ENCODE measurements around the gene MAP2K5.

Gene MAP2K5

GRCh38 chr15:67542420-67543347, at the start of gene MAP2K5:
Gene MAP2K5 (plus strand): TSS chr15:67542703. CDS start chr15:67543336, 633 bp downstream.
- DNase-seq (ENCODE audit: low spot score) = peak; percentile 76

- DNase-seq (ENCODE audit: low spot score) = no peak
These were observed 46.9 kb upstream of the MAP2K5 start for GRCh38 chr15:67495585-67495984.

- DNase-seq (ENCODE audit: low spot score) = peak; percentile 45
These were observed 41.2 kb upstream of the MAP2K5 start for GRCh38 chr15:67501177-67501835.

GRCh38 chr15:67501836-67502461, 40.6 kb upstream of the MAP2K5 start:
- DNase-seq (ENCODE audit: low spot score) = no peak

DNA sequence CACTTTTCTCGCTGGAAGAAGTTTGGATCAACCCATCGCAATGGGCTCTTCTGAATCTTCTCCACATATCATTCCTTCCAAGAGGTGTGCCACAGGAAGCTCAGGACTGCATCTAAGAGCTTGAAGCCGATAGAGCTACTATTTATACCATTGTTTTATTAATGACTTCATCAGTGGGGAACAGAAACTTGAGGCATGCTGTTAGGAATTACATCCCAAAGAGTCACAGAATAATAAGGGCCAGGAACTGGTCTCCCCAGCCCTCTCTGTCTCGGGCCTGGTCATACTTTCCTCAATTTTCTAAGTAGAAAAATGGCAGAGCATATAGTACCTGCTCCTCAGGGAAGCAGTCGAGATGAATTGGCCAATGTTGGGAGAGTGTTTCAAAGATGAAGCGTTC, 38.4 kb upstream of the MAP2K5 start:
- DNase-seq (ENCODE audit: low spot score) = no peak

GRCh38 chr15:67504796-67505195, 37.7 kb upstream of the MAP2K5 start:
- no peak for DNase-seq (ENCODE audit: low spot score)

DNA sequence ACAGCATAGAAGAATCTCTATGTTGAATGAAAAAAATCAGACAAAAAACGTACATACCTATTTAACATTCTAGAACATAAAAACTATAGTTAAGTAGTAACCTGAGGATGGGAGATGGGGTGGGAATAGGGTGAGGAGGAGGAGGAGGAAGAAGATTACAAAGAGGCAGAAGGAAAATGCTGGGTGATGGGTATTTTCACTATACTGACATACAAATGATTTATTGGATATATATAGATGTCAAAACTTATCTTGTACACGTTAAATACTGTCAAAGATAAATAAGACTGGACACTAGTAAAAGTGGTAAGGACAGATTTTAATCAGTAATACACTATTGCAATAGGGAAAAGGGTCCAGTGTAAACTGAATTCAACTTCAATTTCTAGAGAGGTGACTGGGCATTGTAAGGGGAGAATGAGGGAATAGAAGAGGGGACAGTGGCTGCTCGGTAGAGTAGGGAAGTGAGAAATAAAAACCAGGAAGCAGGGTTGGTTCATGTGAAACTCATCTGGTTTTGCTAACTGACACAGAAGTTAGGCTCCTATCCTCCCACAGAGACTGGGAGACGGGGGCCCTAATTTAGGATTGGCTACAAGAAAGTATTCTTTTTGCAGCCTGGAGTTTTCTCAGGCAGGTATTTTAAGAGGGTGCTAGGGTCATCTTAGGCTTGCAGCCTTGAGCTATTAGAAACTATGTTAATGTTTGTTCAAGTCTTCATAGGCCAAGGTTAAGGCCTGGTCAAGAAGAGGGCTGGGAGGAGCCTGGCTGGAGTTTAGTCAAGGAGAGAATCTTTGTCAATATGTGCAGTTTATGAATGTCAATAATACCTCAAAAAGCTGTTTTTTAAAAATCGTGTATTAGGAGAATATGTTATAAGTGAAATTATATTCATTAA, 36.6 kb upstream of the MAP2K5 start:
- DNase-seq (ENCODE audit: low spot score) = no peak

GRCh38 chr15:67506775-67507747, 35.4 kb upstream of the MAP2K5 start:
- no peak for DNase-seq (ENCODE audit: low spot score)

- no peak for DNase-seq (ENCODE audit: low spot score)
These were observed 34.1 kb upstream of the MAP2K5 start for GRCh38 chr15:67508407-67508806.

DNA sequence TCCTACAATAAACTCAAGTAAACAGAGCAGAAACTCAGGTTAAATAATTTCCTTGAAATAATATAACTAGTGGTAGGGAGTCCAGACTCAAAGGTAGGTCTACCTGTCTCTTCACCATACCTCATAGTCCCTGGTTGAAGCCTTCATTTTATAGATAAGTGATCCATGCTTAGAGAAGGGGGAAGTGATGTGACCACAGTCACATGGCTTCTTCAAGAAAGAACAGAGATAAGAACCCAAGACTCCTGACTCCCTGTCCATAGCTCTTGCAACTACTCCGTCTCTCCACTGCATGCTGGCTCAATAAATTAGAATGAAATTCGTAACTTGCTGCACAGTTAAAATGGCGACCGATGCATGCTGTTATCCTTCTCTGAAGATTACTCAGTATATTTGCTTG, 32.6 kb upstream of the MAP2K5 start:
- no peak for DNase-seq (ENCODE audit: low spot score)

- DNase-seq (ENCODE audit: low spot score) = no peak
These were observed 31.8 kb upstream of the MAP2K5 start for GRCh38 chr15:67510597-67511190.

DNA sequence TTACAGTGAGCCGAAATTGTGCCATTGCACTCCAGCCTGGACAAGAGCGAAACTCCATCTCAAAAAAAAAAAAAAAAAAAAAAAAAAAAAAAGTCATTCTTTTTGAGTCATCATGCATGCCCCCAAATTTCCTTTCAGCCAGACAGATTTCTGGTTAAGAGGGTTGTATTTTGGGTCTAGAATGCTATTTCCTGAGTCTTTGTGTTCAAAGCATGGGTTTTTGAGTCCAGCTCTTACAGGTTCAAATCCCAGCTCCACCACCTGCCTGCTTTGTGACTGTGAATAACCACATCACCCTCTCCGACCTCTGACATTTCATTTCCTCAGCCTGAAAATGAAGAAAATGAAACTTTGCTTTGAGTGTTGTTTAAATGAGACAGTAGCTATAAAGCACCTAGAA, 30.9 kb upstream of the MAP2K5 start:
- DNase-seq (ENCODE audit: low spot score) = no peak

DNA sequence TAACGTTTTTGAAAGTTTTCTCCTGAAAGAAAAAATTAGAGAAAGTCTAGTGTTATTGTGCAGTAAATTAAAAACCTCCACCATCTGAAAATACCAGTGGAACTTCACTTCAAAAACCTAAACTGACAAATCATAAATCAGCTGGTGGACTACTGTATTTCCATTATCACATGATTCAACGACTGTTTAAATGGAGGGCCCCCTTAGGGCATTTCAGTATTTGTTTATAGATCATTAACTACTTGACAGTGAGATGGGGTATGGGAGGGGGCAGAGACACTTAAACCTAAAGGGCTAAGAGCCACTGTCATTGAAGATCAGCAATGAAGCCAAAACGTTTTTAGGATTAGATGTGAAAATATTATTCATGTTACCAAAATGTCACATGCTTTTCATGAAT, 30.4 kb upstream of the MAP2K5 start:
- DNase-seq (ENCODE audit: low spot score) = no peak

DNA sequence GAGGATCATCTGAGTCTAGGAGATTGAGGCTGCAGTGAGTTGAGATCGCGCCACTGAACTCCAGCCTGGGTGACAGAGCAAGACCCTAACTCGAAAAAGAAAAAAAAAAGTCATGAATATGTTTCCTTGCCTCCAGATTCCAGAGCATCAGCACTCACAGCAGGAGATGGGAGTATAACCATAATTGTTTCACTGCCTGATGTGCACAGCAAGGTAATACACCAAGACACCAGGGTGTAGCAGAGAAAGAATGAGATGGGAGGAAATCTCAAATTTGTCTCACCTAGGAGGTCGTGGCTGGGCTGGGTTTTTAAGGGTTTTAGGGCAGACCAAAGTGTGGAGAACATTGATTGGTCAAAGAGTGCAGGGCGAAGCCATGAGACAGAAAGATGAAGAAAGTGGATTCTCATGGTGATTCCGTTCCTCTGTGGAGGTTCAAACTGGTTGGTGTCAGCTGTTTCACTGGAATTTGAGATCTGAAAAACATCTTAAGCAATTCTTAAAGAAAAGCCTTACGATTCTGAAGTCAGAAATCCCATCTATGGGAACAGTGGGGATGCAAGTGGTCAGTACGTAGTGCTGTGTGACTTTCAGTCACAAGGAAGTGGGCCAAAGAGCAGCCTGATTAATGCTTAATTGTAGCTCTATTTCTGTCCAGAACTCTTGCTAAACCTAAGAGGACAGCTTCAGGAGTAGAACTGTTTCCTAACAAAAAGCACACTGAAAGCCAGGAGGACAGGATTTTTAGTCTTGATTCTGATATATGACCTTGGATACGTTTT, 29.4 kb upstream of the MAP2K5 start:
- DNase-seq (ENCODE audit: low spot score) = no peak

DNA sequence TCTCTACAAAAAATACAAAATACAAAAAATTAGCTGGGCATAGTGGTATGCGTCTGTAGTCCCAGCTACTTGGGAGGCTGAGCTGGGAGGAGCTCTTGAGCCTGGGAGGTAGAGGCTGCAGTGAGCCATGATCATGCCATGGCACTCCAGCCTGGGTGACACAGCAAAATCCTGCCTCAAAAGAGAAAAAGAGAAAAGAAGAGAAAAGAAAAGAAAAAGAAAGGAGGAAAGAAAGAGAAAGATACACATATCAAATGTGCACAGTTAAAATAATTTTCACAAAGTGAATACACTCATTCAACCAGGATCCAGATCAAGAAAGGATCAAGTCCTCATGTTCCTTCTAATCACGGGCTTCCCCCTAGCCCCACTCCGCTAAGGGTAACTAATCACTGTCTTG, 27.4 kb upstream of the MAP2K5 start:
- no peak for DNase-seq (ENCODE audit: low spot score)

DNA sequence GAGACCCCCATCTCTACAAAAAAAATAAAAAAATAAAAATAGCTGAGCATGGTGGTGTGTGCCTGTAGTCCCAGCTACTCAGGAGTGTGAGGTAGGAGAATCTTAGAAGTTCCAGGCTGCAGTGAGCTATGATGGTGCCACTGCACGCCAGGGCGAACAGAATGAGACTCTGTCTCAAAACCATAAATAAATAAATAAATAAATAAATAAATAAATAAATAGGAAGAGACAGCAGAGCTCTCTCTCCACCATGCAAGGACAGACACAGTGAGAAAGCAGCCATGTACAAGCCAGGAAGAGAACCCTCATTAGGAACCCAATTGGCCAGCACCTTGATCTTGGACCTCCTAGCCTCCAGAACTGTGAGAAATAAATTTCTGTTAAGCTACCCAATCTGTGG, 26.9 kb upstream of the MAP2K5 start:
- DNase-seq (ENCODE audit: low spot score) = no peak

GRCh38 chr15:67520321-67521028, 22.0 kb upstream of the MAP2K5 start:
- DNase-seq (ENCODE audit: low spot score) = no peak

DNA sequence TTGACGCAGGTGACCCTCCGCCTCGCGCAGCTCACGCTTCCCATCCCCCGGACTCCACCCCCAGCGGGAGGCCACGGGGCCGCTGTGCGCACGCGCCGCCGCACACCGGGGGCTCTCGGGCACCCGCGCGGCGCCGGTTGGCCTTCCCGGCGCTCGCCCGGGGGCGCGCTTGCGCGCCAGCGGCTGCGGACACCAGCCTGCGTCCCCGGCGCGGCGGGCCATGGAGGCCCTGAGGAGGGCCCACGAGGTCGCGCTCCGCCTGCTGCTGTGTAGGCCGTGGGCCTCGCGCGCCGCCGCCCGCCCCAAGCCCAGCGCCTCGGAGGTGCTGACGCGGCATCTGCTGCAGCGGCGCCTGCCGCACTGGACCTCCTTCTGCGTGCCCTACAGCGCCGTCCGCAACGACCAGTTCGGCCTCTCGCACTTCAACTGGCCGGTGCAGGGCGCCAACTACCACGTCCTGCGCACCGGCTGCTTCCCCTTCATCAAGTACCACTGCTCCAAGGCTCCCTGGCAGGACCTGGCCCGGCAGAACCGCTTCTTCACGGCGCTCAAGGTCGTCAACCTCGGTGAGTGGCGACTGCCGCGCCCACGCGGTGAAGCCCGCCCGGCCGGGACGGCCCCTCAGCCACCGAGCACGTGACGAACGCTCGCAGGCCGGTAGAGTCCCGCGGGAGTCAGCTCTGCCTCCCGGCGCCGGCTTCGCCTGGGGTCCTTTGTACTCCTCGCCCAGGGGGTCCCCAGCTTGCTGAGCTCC, 21.3 kb upstream of the MAP2K5 start, which contains the start of gene C15orf61:
Gene C15orf61, plus strand, starts transcription at position 103 of the 754 bp plus-strand sequence. Its CDS starts 118 bp downstream, at position 221.
- peak; percentile 98 for DNase-seq (ENCODE audit: low spot score)

Data from HuH-7 (cell line).